GM18867 (cell line): Measurements from ENCODE around the gene CCDC78.

Experiments
- ATAC-seq: cut with Tn5 transposase; IDR thresholded peaks from one replicate; pipeline ENCODE4 v1.9.1; 2021; ENCODE audit warnings: mild to moderate bottlenecking, moderate library complexity; ENCODE audit not compliant: unreplicated experiment

CCDC78 gene

GRCh38 chr16:679814-680624, 46.2 kb downstream of the CCDC78 start, which contains the start of gene STUB1:
STUB1 (plus strand) TSS chr16:680410; CDS start chr16:680526, 116 bp downstream.
- peak; percentile 31 for ATAC-seq

- ATAC-seq, result no peak
Measured at GRCh38 chr16:678858-679813, 47.1 kb downstream of the CCDC78 start.

- ATAC-seq, result no peak
Measured at GRCh38 chr16:678209-678857, 47.9 kb downstream of the CCDC78 start.

DNA sequence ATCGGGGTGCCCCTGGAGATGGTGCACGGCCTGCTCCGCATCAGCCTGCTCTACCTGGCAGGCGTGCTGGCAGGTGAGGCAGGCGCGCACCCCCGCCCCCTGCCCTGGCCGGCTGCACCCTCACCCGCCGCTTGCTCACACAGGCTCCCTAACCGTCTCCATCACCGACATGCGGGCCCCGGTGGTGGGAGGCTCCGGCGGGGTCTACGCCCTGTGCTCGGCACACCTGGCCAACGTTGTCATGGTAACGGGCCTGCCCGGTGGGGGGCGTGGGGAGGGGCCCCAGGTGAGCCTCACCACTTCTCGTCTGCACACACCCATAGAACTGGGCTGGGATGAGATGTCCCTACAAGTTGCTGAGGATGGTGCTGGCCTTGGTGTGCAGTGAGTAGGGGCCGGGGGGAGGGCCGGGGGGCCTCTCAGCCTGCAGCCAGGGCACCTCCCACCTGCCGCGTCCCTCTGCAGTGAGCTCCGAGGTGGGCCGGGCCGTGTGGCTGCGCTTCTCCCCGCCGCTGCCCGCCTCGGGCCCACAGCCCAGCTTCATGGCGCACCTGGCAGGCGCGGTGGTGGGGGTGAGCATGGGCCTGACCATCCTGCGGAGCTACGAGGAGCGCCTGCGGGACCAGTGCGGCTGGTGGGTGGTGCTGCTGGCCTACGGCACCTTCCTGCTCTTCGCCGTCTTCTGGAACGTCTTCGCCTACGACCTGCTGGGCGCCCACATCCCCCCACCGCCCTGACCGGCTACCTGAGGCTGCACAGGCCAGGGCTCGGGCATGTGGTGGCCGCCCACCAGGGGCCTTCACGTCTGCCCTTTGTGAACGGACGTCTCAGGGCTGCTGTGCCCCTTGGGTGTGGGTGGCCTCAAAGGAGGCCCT, 48.7 kb downstream of the CCDC78 start:
- no peak for ATAC-seq

DNA sequence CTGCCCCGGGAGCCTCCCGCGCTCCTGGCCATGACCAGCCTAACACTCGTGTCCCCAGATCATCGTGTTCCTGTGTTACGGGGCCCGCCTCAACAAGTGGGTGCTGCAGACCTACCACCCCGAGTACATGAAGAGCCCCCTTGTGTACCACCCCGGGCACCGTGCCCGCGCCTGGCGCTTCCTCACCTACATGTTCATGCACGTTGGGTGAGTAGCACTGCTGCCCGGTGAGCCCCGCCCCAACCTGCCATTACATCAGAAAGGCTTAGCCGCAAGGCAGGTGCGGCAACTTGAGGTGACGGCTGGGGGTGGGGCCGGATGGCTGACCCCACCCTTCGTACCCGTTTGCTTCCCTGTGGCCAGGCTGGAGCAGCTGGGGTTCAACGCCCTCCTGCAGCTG, 49.3 kb downstream of the CCDC78 start:
- no peak for ATAC-seq

DNA sequence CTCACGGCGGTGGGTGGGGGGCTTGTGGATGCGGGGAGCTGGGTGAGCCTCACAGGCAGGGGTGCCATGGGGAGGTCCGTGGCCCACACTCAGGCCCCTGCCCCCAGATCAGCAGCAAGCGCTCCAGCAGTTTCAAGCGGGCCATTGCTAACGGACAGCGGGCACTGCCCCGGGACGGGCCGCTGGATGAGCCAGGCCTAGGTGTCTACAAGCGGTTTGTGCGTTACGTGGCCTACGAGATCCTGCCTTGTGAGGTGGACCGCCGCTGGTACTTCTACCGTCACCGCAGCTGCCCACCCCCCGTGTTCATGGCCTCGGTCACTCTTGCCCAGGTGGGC, 49.7 kb downstream of the CCDC78 start:
- no peak for ATAC-seq

DNA sequence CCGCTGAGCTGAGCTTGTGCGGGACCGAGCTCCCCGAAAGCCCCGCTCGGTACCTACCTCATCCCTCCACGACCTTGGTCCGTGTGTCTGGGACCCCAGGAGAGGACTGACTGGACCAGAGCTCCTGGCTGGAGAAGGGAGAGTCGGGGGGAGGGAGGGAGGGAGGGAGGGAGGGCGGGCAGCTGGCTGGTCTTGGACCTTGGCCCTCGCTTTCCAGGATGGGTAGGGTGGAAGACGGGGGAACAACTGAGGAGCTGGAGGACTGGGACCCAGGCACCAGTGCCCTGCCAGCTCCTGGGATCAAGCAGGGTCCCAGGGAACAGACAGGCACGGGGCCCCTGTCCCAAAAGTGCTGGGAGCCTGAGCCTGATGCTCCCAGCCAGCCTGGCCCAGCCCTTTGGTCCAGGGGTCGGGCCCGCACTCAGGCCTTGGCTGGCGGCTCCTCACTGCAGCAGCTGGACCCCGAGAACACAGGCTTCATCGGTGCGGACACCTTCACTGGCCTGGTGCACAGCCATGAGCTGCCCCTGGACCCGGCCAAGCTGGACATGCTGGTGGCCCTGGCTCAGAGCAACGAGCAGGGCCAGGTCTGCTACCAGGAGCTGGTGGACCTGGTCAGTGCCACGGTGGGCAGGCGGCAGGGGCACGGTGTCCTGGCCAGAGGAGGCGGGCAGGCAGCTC, 50.2 kb downstream of the CCDC78 start:
- ATAC-seq, result no peak

DNA sequence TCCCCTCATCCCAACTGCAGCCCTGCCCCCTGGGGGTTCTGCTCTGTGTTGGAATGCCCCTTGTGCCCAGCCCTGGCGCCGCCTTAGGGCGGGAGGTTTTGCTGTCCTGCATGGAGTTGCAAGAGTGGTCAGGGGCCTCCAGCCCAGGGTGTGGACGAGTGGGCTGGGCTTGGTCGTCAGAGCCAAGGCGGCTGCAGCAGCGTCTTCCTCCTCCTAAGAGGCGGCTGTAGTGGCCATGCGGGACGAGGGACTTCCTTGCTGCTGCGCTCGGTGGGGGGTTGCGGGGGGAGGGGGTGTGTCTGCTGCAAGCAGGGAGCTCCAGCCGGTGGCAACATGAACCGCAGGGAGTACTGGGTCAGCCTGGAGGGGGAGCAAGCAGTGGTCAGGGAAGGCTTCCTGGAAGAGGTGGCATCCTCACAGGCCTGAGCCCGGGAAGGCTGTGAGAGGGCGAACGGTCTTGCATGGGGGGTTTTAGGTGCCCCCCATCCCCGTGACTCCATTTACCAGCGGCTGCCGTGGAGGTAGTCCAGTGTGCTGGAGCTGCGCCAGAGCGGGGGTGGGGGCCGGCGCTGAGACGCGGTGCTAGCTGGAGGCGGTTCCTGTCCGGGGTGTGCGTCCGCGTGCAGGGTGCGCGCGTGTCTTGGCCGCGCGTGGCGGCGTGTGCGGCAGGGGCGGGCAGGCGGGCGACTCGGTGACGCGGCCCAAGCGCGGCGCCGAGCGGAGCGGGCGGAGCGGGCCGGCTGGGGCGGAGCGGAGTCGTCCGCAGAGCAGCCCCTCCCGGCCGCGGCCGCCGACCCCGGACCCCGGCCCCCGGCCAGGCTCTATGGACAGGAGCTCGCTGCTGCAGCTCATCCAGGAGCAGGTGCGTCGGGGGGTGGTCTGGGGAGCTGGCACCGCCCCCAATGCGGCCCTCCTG, 51.0 kb downstream of the CCDC78 start, which contains the start of gene RHBDL1:
Gene RHBDL1, plus strand, starts transcription at position 704 of the 916 bp plus-strand sequence. Its CDS starts 120 bp downstream, at position 824.
- ATAC-seq, result no peak

GRCh38 chr16:674214-674881, 51.9 kb downstream of the CCDC78 start:
- ATAC-seq, result no peak

GRCh38 chr16:673399-673991, 52.7 kb downstream of the CCDC78 start:
- ATAC-seq, result no peak

DNA sequence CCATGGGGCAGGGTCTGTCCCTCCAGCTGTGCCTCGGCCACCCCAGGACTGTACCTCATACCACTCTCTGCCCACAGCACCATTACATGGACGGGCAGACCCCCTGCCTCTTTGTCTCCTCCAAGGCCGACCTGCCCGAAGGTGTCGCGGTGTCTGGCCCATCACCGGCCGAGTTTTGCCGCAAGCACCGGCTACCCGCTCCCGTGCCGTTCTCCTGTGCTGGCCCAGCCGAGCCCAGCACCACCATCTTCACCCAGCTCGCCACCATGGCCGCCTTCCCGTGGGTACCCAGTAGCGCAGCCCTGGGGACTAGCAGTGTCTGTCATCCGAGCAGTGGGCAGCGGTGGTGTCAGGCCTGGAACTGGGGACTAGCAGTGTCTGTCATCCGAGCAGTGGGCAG, 53.4 kb downstream of the CCDC78 start:
- ATAC-seq, result no peak
